ENCODE measurements around the gene KIF18A.
"Not testable (repeated sequence)": the region's sequence is repeated elsewhere in the genome, so short reads cannot be mapped to it uniquely, and the experiment has no call there.

The KIF18A gene

DNA sequence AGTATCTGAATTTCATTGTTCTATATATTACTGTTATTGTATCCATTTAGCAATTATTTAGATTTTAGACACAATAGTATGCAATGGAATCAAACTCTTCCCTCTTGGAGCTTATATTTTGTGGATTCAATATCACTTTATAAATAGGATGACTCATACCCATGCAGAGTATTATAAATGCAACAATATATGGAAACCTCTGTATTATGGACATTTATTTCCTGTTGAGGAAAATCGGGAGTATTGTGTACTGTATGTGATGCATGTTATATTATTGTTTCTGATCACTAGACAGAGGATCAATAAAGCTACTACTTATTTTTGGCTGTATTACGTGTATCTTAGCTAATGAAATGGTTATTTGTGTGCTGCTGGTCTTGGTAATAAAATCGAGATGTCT is 1.0 kb upstream of the KIF18A start:
- in situ Hi-C loops (cut with MboI; ENCODE audit: low pct_unique_long_range_greater_than_20kb, low sequenced_read_pairs, unreplicated experiment): no loop called here
- TF ChIP-seq, protein P1, sequence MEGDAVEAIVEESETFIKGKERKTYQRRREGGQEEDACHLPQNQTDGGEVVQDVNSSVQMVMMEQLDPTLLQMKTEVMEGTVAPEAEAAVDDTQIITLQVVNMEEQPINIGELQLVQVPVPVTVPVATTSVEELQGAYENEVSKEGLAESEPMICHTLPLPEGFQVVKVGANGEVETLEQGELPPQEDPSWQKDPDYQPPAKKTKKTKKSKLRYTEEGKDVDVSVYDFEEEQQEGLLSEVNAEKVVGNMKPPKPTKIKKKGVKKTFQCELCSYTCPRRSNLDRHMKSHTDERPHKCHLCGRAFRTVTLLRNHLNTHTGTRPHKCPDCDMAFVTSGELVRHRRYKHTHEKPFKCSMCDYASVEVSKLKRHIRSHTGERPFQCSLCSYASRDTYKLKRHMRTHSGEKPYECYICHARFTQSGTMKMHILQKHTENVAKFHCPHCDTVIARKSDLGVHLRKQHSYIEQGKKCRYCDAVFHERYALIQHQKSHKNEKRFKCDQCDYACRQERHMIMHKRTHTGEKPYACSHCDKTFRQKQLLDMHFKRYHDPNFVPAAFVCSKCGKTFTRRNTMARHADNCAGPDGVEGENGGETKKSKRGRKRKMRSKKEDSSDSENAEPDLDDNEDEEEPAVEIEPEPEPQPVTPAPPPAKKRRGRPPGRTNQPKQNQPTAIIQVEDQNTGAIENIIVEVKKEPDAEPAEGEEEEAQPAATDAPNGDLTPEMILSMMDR (IDR thresholded peaks at IDR 0.05; ENCODE audit: extremely low read depth, insufficient read depth, missing control alignments): no peak
- no peak for DNase-seq (ENCODE audit: low spot score)

DNA sequence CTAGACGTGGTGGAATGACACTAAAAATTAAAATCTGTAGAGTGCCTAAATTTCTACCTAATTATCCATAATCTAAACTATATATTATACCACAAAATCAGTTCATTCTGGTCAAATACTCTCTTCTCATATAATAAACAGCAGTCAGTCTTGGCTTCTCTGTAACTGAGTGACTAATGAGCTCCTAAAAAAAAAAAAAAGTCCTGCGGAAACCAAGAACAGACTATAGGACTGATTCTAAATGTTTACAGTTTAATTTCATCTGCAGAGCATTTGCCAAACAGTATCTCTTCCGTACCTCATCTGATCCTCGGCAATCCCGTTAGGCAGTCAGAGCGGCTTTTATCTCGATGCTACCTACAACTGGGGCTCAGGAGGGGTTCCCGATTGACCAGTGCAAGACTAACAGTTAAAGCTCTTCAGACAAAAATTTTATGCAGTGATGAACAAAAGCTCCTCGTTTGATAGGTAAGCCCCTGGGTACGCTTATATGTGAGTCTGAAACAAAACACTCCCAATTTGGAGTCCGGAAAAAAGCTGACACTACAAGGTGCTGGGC is 686 bp downstream of the KIF18A start:
- in situ Hi-C loops (cut with MboI; ENCODE audit: low pct_unique_long_range_greater_than_20kb, low sequenced_read_pairs, unreplicated experiment): no loop called here
- TF ChIP-seq, protein P1 (IDR thresholded peaks at IDR 0.05; ENCODE audit: extremely low read depth, insufficient read depth, missing control alignments): no peak
- peak; percentile 9 for DNase-seq (ENCODE audit: low spot score)

DNA sequence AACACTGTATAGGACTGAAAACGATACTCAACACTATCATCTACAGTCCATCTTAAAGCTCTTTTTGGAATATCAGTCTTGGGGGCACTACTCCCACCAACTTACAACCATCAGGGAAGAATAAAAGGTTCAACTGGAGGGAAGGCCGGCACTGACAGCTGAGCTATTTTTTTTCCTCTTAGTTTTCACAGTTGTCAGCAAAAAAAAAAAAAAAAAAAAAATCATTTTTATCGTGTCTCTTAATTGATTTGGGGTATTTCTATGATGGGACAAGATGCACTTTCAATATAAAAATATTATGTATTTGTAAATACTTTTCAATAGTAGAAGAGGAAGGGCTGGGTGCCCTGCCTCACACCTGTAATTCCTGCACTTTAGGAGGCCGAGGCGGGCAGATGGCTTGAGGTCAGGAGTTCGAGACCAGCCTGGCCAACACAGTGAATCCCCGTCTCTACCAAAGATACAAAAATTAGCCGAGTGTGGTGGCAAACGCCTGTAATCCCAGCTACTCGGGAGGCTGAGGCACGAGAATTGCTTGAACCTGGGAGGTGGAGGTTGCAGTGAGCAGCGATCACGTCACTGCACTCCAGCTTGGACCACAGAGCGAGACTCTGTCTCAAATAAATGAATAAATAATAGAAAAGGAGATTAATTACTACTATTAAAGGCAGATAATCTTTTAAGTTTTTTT is 1.5 kb downstream of the KIF18A start:
- in situ Hi-C loops (cut with MboI; ENCODE audit: low pct_unique_long_range_greater_than_20kb, low sequenced_read_pairs, unreplicated experiment): no loop called here
- TF ChIP-seq, protein P1 (IDR thresholded peaks at IDR 0.05; ENCODE audit: extremely low read depth, insufficient read depth, missing control alignments): no peak
- no peak for DNase-seq (ENCODE audit: low spot score)

DNA sequence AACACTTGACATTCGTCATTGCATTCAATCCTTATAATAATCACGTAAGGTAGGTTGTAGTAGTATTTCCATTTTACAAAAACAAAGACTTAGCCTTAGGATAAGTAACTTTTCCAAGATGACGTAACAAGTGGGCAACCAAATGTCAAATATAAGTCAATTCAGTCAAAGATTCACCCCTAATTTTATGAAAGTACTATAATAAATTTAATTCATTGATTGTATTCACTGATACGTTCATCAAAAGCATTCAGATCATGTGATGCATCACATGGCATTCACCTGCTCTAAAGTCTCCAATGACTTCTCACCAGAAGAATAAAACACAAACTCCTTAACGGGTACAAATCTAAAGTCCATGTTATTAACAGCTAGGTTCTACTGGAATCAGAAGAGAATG is 2.1 kb downstream of the KIF18A start:
- TF ChIP-seq, protein P1 (IDR thresholded peaks at IDR 0.05; ENCODE audit: extremely low read depth, insufficient read depth, missing control alignments): no peak
- no peak for DNase-seq (ENCODE audit: low spot score)
- in situ Hi-C loops (cut with MboI; ENCODE audit: low pct_unique_long_range_greater_than_20kb, low sequenced_read_pairs, unreplicated experiment): no loop called here

DNA sequence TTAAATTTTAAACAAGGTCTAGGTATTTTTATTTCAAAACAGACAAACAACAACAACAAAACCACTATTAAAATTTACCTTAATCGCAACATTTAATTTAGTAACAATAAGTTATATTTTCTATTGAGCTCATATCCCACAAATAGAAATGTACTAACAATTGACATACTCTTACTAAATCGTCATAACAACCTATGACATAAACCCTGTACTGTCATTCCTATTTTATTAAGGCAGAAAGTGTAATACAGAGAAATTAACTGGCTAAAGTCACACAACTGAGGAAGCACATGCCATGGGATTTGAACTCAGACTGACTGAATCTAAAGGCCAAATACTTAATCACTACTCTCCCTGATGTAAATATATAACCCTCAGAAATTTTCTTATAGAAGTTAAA is 3.0 kb downstream of the KIF18A start:
- in situ Hi-C loops (cut with MboI; ENCODE audit: low pct_unique_long_range_greater_than_20kb, low sequenced_read_pairs, unreplicated experiment): no loop called here
- TF ChIP-seq, protein P1 (IDR thresholded peaks at IDR 0.05; ENCODE audit: extremely low read depth, insufficient read depth, missing control alignments): no peak
- DNase-seq (ENCODE audit: low spot score): no peak

DNA sequence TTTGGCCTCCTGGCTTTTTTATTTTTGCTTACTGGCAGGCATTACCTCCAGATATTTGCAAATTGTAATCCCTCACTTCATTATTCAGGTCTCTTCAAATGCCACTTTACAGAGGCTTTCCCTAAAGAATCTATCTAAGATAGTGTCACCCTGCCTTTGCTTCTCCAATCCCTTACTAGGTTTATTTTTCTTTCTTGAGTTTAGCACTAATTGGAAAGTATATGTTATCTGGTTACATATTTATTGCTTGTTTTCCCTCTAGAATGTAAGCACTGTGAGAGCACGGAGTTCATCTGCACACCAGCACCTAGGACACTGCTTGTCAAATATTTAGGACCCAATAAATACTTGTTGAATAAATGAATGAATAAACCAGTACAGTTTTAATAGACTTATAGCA is 3.5 kb downstream of the KIF18A start:
- DNase-seq (ENCODE audit: low spot score): no peak
- in situ Hi-C loops (cut with MboI; ENCODE audit: low pct_unique_long_range_greater_than_20kb, low sequenced_read_pairs, unreplicated experiment): no loop called here
- TF ChIP-seq, protein P1 (IDR thresholded peaks at IDR 0.05; ENCODE audit: extremely low read depth, insufficient read depth, missing control alignments): no peak

DNA sequence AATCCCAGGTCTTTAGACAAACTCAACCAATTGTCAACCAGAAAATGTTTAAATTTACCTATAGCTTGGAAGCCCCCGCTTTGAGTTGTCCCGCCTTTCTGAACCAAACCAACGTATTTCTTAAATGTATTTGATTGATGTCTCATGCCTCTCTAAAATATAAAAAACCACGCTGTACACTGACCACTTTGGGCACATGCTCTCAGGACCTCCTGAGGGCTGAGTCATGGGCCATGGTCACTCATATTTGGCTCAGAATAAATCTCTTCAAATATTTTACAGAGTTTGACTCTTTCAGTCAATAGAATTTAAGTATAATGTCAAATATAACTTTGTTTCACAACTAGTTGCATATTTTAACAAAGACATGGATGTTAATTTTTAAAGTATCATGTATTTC is 5.7 kb downstream of the KIF18A start:
- DNase-seq (ENCODE audit: low spot score); in situ Hi-C loops (cut with MboI; ENCODE audit: low pct_unique_long_range_greater_than_20kb, low sequenced_read_pairs, unreplicated experiment): not testable (repeated sequence)

Measured in GM13977 (cell line).